HG03469 (cell line): Measurements from ENCODE around the gene RPUSD1.

ENCODE experiments used
- ATAC-seq: cut with Tn5 transposase; IDR thresholded peaks from one replicate; pipeline ENCODE4 v1.9.1; 2021; ENCODE audit warnings: mild to moderate bottlenecking, moderate library complexity, moderate number of reproducible peaks; ENCODE audit not compliant: unreplicated experiment

RPUSD1 gene

DNA sequence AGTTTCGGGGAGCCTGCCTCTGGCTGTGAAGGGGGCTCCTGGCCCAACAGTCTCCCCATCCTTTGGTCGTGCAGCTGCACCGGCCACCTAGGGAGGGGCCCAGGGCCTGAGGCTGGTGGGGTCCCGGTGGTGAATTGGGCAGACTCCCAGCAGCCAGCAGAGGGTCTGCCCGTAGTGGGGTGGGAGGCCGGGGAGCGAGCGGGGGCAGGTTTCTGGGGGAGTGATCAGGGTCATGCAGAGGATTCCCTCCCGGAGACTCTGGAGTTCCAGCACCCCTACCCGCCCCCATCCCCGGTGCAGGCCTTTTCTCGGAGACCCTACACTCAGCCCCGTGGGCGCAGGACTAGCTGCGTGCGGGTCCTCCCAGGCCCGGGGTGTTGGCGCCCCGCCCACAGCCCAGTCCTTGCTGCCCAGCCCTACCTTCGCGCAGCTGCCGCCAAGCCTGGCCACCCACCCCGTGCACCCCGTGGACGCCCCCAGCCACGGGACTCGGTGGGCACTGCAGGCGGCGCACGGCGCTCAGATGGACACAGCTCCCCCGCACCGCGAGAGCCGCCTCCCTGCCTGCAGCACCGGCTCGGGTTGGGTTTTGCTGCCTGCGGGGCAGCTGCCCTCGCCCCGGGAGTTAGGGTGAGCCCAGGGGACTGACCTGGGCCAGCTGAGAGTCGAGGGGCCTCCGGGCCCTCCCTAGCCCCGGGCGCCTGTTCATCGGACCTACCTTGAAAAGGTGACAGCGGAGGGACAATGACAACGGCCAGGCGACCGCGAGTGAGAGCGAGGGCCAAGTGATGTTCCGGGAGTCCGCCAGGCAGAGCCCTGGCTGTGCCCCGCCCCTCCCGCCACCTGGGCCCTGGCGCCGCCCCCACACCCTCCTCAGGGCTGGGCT is 12.0 kb upstream of the RPUSD1 start, which contains the start of gene GNG13:
Gene GNG13 (minus strand): TSS at position 787 of the 886 bp plus-strand sequence. CDS start 1,657 bp downstream, outside the sequence.
- ATAC-seq = no peak

DNA sequence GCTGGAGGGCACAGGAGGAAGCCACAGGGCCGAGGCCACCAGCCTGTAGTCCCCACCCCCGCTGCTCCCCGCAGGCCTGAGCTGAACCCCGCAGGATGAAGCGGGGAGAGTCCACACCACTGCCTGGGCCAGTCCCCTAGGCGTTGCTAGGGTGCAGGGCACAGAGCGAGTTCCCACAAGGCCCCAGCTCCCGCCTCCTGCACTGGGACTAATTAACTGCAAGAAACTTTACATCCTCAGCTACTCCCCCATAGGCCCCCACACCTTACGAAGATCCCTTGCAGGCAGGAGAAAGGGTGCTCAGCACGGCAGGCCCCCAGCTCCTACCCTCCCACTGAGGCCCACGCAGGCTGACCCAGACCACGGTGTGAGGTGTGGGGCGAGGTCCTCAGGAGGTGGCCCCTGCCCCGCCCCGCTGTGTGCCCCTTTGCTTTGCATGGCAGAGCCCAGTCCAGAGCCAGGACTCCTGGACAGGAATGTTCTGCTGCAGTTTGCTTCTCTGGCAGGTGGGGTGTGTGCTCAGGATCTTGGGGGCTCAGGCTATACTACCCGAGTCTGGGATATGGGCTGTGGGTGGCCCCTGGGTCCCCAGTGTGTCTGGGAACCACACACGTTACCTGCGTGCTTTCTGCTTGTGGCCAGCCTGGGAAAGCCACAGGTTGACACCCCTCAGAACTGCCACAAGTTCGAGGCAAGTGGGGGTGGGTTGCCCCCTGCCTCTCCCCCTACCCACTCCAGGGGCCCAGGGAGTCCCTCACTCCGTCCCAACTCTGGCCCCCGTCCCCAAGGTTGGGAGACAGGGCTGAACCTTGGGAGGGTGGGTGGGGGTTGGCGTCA is 11.1 kb upstream of the RPUSD1 start:
- no peak for ATAC-seq

DNA sequence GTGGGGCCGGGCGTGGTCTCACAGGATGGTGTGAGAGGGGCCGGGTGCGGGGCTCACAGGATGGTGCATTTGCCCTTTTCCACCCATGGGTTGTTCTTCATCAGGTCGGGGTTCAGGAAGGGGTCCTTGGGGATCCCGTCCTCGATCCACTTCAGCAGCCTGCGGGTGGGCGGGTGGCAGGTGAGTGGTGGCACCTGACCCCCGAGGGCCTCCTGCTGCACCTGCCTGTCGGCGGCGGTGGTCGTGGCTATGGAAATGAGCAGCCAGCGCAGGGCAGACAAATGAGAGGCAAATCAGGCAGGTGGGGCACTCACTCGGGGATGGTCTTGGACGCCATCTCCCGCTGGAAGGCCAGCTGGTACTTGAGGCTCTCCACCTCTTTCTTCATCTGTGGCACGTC is 10.5 kb upstream of the RPUSD1 start:
- no peak for ATAC-seq

DNA sequence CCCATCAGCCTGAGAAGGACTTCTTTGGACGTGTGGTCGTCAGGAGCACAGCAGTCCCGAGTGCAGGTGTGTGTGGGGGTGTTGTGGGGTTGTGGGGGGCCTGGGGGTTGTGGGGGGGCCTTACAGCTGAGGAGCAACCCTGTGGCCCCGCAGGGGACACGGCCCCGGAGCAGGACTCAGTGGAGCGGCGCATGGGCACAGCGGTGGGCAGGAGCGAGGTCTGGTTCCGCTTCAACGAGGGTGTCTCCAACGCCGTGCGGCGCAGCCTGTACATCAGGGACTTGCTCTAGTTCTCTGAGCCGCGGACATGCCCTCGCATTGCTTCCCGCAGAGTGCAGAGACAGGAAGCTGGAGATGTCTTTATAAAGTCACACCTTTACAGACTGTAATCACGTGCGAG is 9.5 kb upstream of the RPUSD1 start:
- no peak for ATAC-seq

DNA sequence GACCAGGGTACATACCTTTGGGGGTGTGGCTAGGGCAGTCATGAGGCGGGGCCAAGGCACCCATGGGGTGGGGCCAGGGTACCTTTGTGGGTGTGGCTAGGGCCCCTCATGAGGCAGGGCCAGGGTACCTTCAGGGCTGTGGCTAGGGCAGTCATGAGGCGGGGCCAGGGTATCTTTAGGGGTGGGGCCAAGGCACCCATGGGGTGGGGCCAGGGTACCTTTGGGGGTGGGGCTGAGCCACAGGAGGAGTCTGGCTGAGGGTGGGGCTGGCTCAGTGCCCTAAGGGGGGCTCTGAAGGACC is 8.9 kb upstream of the RPUSD1 start:
- no peak for ATAC-seq

DNA sequence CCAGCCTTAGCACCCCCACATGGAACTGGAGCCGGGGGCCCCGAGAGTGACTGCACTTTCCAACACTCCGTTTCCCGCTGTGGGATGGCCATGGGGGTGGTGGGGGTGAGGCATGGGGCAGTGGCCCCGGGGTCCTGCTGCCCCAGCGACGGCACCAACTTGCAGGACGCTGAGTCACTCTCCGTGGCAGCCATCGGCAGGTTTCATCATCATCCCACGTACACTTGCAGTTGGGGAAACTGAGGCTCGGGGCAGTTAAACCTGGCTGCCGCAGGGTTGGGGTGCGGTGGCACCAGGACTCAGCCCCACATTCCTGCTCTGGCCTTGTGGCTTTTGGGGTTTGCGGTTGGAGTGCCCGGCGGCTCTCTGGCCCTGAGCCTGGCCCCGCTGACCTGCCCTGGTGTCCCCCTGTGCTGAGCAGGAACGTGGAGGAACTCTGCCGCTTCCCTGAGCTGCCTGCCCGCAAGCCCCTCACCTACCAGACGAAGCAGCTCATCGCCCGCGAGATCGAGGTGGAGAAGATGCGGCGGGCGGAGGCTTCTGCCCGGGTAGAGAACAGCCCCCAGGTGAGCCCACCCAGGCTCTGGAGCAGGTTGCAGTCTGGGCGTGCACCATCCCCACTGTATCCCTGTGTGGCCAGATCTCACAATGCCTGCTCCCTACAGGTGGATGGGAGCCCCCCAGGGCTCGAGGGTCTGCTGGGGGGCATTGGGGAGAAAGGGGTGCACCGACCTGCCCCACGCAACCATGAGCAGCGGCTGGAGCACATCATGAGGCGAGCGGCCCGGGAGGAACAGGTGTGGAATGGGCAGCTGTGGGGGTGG is 8.3 kb upstream of the RPUSD1 start:
- ATAC-seq = no peak

DNA sequence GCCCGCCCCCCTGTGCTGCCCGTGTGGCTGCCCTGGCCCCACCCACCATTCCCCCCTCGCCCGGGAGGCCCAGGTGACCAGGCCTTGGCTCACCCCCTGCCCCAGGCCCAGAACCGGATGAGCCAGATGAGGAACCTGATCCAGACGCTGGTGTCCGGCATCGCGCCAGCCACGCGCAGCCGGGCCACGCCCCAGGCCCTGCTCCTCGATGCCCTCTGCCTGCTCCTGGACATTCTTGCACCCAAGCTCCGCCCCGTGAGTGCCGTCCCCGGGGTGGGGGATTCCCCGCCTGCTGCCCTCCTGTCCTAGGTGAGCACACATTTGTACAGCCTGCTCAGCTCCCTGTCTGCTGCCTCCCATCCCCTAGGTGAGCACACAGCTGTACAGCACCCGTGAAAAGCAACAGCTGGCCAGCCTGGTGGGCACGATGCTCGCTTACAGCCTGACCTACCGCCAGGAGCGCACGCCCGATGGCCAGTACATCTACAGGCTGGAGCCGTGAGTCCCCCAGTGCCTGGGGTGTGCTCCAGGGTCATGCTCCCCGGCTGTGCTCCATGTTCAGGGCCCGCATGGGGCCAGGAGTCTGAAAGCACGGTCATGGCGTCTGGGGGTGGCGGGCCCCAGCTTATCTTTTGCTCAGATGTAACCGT is 7.5 kb upstream of the RPUSD1 start:
- ATAC-seq = no peak

DNA sequence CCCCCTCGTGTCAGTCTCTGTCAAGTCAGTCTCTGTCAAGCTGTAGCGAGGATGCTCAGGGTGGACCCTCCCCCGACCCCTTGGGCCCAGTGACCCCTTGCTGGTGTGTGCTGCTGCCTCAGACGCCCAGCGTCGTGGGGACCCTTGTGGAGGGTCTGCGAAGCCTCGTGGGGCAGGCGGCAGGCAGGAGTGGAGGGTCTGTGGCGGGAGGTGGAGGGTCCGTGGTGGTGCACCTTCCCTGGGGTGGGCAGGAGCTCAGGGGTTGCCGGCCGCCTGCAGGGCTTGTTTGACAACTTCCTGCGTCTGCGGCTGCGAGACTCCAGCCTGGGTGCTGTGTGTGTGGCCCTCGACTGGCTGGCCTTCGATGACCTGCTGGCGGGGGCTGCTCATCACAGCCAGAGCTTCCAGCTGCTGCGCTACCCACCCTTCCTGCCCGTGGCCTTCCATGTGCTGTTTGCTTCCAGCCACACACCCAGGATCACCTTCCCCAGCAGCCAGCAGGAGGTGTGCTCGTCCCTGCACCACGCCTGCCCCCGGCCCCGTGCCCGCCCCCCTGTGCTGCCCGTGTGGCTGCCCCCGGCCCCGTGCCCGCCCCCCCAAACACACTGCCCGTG is 6.8 kb upstream of the RPUSD1 start:
- ATAC-seq = no peak

DNA sequence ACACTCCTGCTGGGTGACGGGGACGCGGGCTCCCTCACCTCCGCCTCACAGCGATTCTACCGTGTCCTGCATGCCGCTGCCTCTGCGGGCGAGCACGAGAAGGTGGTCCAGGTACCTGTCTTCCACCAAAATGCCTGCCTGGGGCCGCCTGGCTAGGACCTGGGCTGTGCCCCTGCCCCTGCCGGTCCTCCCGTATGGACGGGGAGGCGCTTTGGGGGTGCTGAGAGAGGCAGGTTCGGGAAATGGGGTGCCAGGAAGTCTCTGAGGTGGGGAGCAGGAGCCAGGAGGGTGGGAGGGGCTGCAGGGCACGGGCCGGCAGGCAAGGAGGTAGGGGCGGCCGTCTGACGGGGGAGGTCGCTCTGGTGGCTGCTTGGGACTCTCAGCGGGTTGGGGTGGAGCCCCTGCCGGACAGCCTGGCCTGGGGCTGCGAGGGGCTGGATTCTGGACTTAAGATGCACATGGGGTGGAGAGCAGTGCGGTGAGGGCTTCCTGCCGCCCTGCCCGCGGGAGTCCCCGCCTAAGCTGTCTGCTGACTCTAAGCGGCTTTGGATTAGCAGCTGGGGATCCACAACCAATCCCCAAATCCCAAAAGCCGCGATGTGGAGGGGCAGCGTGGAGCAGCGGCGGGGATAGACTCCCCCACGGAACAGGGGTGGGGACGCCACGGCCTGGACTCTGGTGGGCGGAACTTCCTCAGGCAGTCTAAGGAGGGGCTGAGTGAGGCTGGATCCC is 6.1 kb upstream of the RPUSD1 start:
- no peak for ATAC-seq

DNA sequence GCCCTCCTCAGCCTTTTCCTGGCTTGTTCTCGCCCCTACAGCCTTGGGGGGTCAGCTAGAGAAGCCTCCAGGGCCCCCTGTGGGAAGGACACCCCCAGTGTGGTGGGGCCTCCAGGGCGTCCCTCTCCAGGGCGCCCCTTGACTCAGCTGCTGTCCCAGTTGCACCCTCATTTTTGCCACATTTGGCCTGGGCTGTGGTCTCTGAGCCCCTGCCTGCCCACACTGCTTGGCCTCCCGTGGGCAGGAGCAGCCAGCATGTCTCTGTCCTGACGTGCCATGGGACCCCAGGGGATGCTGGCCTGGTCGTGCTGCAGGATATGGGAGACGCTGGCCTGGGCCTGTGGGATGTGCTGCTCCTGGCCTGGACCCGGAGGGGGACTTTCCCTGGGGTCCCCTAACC is 5.2 kb upstream of the RPUSD1 start:
- no peak for ATAC-seq

DNA sequence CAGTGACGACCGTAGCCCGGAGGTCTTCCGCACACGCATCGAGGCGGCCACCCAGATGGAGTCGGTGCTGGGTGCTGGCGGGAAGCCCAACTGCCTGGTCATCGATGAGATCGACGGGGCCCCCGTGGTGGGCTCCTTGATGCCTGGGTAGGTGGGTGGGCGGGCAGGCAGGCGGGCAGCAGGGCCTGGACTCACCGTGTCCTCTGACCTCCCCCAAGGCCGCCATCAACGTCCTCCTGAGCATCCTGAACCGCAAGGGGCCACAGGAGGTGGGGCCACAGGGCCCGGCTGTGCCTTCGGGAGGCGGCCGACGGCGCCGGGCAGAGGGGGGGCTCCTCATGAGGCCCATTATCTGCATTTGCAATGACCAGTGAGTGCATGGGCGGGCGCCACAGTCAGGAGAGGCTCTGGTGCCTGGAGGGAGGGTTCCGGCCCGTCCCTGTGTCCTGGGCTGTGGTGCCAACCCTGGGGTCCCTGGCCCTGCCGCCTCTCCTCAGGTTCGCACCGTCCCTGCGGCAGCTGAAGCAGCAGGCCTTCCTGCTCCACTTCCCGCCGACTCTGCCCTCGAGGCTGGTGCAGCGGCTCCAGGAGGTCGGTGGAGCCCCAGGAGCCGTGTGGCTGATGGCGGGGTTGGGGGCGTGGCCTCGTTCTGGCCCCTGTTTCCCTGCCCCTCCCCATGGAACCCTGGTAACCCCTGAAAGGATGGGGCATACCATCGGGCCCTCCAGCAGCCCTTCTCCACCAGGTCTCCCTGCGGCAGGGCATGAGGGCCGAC is 4.2 kb upstream of the RPUSD1 start:
- no peak for ATAC-seq

DNA sequence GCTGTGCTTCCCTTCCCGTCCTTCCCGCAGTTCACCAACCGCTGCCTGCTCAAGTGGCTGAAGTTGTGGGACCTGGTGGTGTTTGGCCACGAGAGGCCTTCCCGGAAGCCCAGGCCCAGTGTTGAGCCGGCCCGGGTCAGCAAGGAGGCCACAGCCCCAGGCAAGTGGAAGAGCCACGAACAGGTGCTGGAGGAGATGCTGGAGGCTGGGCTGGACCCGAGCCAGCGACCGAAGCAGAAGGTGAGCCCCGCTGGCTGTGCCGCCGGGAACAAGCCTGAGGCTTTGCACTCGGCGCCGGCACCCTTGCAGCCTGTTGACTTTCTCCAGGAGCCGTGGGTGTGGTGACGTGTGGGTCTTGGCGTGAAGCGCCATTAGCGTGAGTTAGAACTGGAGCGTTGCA is 3.0 kb upstream of the RPUSD1 start:
- no peak for ATAC-seq

DNA sequence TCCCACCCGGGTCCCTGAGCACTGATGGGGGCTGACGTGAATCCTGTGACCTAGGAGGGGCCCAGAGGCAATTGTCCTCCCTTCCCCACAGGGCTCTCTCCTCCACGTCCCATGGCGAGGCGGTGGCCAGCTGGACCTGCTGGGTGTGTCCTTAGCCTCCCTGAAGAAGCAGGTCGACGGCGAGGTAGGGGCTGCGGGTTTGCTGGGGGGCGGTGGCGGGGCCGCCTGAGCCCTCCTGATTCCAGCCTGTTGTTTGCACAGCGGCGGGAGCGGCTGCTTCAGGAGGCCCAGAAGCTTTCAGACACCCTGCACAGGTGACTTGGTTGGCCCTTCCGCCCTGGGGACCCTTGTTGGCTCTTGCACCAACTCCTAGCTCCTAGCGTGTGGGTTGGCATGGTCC is 1.9 kb upstream of the RPUSD1 start:
- ATAC-seq = no peak

DNA sequence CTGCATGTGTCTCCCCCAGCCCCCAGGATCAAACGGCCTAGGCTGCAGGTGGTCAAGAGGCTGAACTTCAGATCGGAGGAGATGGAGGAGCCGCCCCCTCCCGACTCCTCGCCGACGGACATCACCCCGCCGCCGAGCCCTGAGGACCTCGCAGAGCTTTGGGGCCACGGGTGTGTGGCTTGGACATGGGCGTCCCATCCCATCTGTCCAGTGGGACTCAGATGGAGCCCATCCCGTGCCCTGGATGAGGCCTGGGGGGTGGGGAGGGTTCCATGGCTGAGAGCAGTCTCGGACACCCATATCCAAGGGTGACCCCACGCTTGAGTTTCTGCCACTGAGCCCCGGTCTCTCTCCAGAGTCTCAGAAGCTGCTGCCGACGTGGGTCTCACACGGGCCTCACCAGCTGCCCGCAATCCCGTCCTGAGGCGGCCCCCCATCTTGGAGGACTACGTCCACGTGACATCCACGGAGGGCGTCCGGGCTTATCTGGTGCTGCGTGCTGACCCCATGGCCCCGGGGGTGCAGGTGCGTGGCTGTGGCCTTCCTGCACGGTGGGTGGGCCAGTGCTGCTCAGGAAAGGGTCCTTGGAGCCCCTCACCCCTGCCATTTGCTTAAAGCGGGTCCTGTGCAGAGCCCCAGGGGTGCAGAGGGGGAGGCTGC is 1.1 kb upstream of the RPUSD1 start:
- no peak for ATAC-seq

DNA sequence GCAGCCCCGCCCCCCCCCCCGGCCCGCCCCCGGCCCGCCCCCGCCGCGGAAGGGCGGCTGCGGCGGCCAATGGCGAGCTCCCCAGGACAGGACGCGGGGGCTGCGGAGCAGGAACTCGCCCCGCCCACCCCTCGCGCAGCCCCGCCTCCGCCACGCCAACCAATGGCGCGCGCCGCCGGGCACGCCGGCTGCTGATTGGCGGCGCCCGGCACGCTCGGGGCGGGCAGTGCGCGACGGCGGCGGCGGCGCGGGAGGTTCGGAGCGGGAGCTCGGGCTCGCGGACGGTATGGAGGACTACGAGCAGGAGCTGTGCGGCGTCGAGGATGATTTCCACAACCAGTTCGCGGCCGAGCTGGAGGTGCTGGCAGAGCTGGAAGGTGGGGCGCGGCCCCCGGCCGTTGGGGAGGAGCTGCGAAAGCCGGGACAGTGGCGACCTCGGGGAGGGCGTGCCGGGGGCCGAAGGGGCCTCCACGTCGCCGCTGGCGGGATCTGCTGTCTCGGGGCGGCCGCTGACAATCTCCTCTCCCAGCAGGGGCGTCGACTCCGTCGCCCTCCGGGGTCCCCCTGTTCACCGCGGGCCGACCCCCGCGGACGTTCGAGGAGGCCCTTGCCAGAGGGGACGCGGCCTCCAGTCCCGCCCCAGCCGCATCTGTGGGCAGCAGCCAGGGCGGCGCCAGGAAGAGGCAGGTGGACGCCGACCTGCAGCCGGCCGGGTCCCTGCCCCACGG is 382 bp upstream of the RPUSD1 start, which contains the start of gene CHTF18:
Gene CHTF18 (plus strand): TSS at position 222 of the 728 bp plus-strand sequence. CDS start 65 bp downstream, at position 287.
- peak; percentile 51 for ATAC-seq

DNA sequence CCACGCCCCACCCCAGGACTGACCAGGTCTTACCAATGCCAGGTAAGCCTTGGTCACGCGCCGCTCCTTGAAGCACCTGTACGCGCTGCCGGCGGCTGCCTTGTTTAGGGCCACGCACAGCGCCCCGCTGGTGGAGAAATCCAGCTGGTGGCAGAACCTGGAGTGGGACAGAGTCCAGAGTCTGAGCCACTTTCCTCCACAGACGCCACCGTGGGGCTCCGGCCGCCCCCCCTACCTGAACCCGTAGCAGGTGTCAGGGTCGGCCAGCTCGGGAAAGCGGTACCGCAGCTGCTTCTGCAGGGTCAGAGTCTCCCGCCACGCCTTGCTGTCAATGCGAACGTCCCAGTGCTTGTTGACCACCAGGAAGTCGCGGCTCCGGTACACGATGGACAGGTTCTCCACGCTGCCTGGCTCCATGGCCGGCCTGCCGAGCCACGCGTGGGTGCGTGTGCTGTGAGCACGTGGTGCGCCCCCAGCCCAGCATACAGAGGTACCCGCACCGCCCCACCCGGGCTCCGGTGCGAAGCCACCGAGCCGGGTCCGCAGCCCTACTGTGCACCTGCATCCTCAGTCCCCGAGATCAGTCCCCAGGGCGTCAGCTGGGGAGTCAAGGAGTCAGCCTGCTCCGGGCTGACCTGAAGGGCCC is 737 bp downstream of the RPUSD1 start:
- ATAC-seq = no peak
